Ishikawa (cell line): Measurements from ENCODE around the gene PTPA.

Source experiments
- CEBPB ChIP-seq: IDR thresholded peaks from 2 replicates; pipeline ENCODE4 v1.6.1; 2012
- CREB1 ChIP-seq: IDR thresholded peaks from 2 replicates; pipeline ENCODE4 v1.6.1; 2012; ENCODE audit warnings: low read depth
- EGR1 ChIP-seq: IDR thresholded peaks from 2 replicates; pipeline ENCODE4 v1.6.1; 2012
- EP300 ChIP-seq: IDR thresholded peaks from 2 replicates; pipeline ENCODE4 v1.6.1; 2012; ENCODE audit warnings: borderline replicate concordance
- FOXM1 ChIP-seq: IDR thresholded peaks from 2 replicates; pipeline ENCODE4 v1.6.1; 2012; ENCODE audit warnings: low read depth, borderline replicate concordance
- RAD21 ChIP-seq: IDR thresholded peaks from 2 replicates; pipeline ENCODE4 v1.6.1; 2012; ENCODE audit warnings: low read depth
- YY1 ChIP-seq: IDR thresholded peaks from 2 replicates; pipeline ENCODE4 v1.6.1; 2012; ENCODE audit warnings: low read depth
- ZBTB7A ChIP-seq: IDR thresholded peaks from 2 replicates; pipeline ENCODE4 v1.6.1; 2012; ENCODE audit warnings: low read depth
- TF ChIP-seq, protein P1 (sequence below): IDR thresholded peaks from 2 replicates; pipeline ENCODE4 v1.6.1; 2012

DNA sequence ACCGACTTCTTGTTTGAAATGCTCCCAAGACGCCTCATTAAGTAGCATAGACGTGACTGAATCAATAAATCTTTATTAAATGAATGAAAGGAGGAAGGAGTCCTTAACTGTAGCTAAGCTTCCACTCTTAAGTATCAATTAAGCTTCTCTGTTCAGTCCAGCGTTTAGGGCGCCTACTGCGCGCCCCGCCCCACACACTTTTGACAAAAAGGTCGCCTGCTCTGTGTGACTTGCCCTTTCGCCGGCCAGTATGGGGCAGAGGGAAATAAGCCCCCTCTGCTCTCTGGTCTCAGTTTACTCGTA, 31.0 kb upstream of the PTPA start:
- no peak for TF ChIP-seq YY1
- no peak for TF ChIP-seq CEBPB
- no peak for TF ChIP-seq EP300
- no peak for TF ChIP-seq CREB1
- TF ChIP-seq RAD21, result no peak
- no peak for TF ChIP-seq FOXM1
- no peak for TF ChIP-seq EGR1
- TF ChIP-seq, protein P1, sequence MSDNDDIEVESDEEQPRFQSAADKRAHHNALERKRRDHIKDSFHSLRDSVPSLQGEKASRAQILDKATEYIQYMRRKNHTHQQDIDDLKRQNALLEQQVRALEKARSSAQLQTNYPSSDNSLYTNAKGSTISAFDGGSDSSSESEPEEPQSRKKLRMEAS, result no peak
- TF ChIP-seq ZBTB7A, result no peak
